HepG2 (cell line): ENCODE data around the gene NCOA7. TPM values are rescaled to one million over a fixed set of nuclear protein-coding genes. Genes with fewer than 3 reads are reported as not detected.

Source experiments
- ATAC-seq: fragments of 200-7000 bp; cut with Tn5 transposase; 3 replicates; pipeline ENCODE4 v1.9.1; 2020; ENCODE audit warnings: mild to moderate bottlenecking, moderate library complexity
- BruUV-seq: library from RNA; stranded (reverse); fragments of 400-500 nt; replicated peaks from 2 replicates; lab custom pipeline; 2021; lab: Mats Ljungman, UMichigan
- CTCF ChIA-PET: fragments of 300-600 bp; formaldehyde crosslinking; extraction: SDS; loops from one replicate; lab custom pipeline; 2021; ENCODE audit warnings: low total read pairs, inconsistent platforms, low intra/inter-chr PET ratio; lab: Yijun Ruan, JAX
- POLR2A ChIA-PET: fragments of 350-600 bp; sonication (Branson Sonifier 250); formaldehyde crosslinking; loops from one replicate; lab custom pipeline; 2020; ENCODE audit warnings: antibody characterized with exemption, inconsistent platforms; lab: Yijun Ruan, JAX
- DNase-seq: peaks from one replicate; pipeline ENCODE4 v3.0.0-alpha.2; 2015; ENCODE audit warnings: low spot score
- FAIRE-seq: peaks from 3 replicates; lab custom pipeline; 2011; peaks lifted over from hg19 to GRCh38; lab: Jason Lieb, UNC
- H2AFZ ChIP-seq: one replicate; pipeline ENCODE4 v1.6.1; 2011; ENCODE audit warnings: low read length, inconsistent platforms
- H3K27ac ChIP-seq: fragments of 300-600 bp; 3 replicates; pipeline ENCODE4 v1.8.0; 2011; ENCODE audit warnings: mixed run types, mild to moderate bottlenecking, mixed read lengths, low read length, inconsistent platforms; ENCODE audit not compliant: insufficient read depth; ENCODE audit errors: extremely low read length
- H3K27me3 ChIP-seq, 2 experiments: fragments of 200-600 bp in 1 of 2; 2 replicates in 1 of 2; 3 replicates in 1 of 2; pipeline versions ENCODE4 v1.6.0 to v1.8.0; 2011; ENCODE audit warnings: low read length in 2 of 2, mild to moderate bottlenecking in 2 of 2, moderate library complexity in 2 of 2, inconsistent platforms in 1 of 2; ENCODE audit not compliant: insufficient read depth in 2 of 2, control insufficient read depth in 1 of 2
- H3K36me3 ChIP-seq, 2 experiments: fragments of 200-600 bp in 1 of 2; replicated peaks in 1 of 2; 2 replicates in 1 of 2; 3 replicates in 1 of 2; pipeline versions ENCODE4 v1.5.1 to v1.8.0; 2011; ENCODE audit warnings: low read length in 2 of 2, inconsistent platforms in 1 of 2; ENCODE audit not compliant: insufficient read depth in 2 of 2, control insufficient read depth in 1 of 2
- H3K4me1 ChIP-seq: 2 replicates; pipeline ENCODE4 v1.5.1; 2012; ENCODE audit warnings: low read length, inconsistent platforms; ENCODE audit not compliant: insufficient read depth
- H3K4me2 ChIP-seq: 2 replicates; pipeline ENCODE4 v1.6.0; 2011; ENCODE audit warnings: low read depth, low read length, inconsistent platforms
- H3K4me3 ChIP-seq, 3 experiments: fragments of 200-600 bp in 1 of 3; sonication (generic), shearing (Covaris generic) in 1 of 3; replicated peaks in 1 of 3; 2 replicates each; pipeline ENCODE4 v1.5.1; 2011 to 2016; ENCODE audit warnings: low read length in 3 of 3, inconsistent platforms in 2 of 3, low read depth in 2 of 3, mild to moderate bottlenecking in 2 of 3, control low read depth in 1 of 3, mixed read lengths in 1 of 3; ENCODE audit not compliant: insufficient read depth in 1 of 3
- H3K79me2 ChIP-seq: one replicate; pipeline ENCODE4 v1.6.1; 2011; ENCODE audit warnings: low read length, inconsistent platforms; ENCODE audit not compliant: insufficient read depth
- H3K9ac ChIP-seq: 2 replicates; pipeline ENCODE4 v1.6.0; 2011; ENCODE audit warnings: mild to moderate bottlenecking, low read depth, low read length, inconsistent platforms; ENCODE audit not compliant: insufficient read depth
- H3K9me3 ChIP-seq: 2 replicates; pipeline ENCODE4 v1.5.1; 2012; ENCODE audit warnings: mild to moderate bottlenecking, low read length
- H4K20me1 ChIP-seq: 2 replicates; pipeline ENCODE4 v1.6.0; 2011; ENCODE audit warnings: inconsistent platforms, mild to moderate bottlenecking, low read length, moderate library complexity; ENCODE audit not compliant: insufficient read depth
- FOXO1 ChIP-seq: sonication (generic); formaldehyde crosslinking; IDR thresholded peaks from 2 replicates; pipeline ENCODE4 v1.4.0; 2020; ENCODE audit warnings: missing genetic modification reagents
- HNRNPH1 ChIP-seq: fragments of 200-400 bp; formaldehyde crosslinking; optimal IDR thresholded peaks from 2 replicates; pipeline ENCODE3; 2017; ENCODE audit warnings: mild to moderate bottlenecking, low read depth, low read length
- MAFK ChIP-seq, 2 experiments: IDR thresholded peaks in 1 of 2; conservative IDR thresholded peaks in 1 of 2; 2 replicates each; pipeline ENCODE4 v1.6.1; 2011; ENCODE audit warnings: improper control_type of control experiment in 2 of 2, low read length in 2 of 2
- PITX1 ChIP-seq: sonication (generic); formaldehyde crosslinking; IDR thresholded peaks from 2 replicates; pipeline ENCODE4 v1.5.1; 2020; ENCODE audit warnings: mild to moderate bottlenecking, missing genetic modification reagents
- PRMT3 ChIP-seq: sonication (generic); formaldehyde crosslinking; IDR thresholded peaks from 2 replicates; pipeline ENCODE4 v1.8.1; 2022; ENCODE audit warnings: low read depth, mild to moderate bottlenecking, moderate library complexity, missing genetic modification reagents, borderline replicate concordance
- SIN3A ChIP-seq: IDR thresholded peaks from 2 replicates; pipeline ENCODE4 v1.6.1; 2011; ENCODE audit warnings: low read depth, mild to moderate bottlenecking, control low read depth, low read length, borderline replicate concordance
- THYN1 ChIP-seq: sonication (generic); formaldehyde crosslinking; IDR thresholded peaks from 2 replicates; pipeline ENCODE4 v1.8.1; 2023; ENCODE audit warnings: low read depth, mild to moderate bottlenecking, moderate library complexity, missing genetic modification reagents, borderline replicate concordance
- ZMYM2 ChIP-seq: sonication (generic); formaldehyde crosslinking; IDR thresholded peaks from 2 replicates; pipeline ENCODE4 v1.8.0; 2022; ENCODE audit warnings: mild to moderate bottlenecking, missing genetic modification reagents
- ZNF143 ChIP-seq: sonication (generic); formaldehyde crosslinking; IDR thresholded peaks from 2 replicates; pipeline ENCODE4 v1.4.0; 2020; ENCODE audit warnings: missing genetic modification reagents
- ZSCAN30 ChIP-seq: sonication (generic); formaldehyde crosslinking; IDR thresholded peaks from 2 replicates; pipeline ENCODE4 v1.5.0; 2020; ENCODE audit warnings: mild to moderate bottlenecking, missing genetic modification reagents
- WGBS: methylation state at CpG from one replicate; pipeline ENCODE4 v1.1.6; 2017; ENCODE audit warnings: low lambda C conversion rate; 5-methylcytosine and 5-hydroxymethylcytosine counted together
- in situ Hi-C: cut with HindIII; loops from 2 replicates; pipeline ENCODE4 v1.10.0; 2017; ENCODE audit warnings: low pct_unique_long_range_greater_than_20kb; ENCODE audit not compliant: extremely low pct_ligation_motif_present
- intact Hi-C: fragments of 100-400 bp; cut with micrococcal nuclease; formaldehyde crosslinking; loops from one replicate; pipeline ENCODE4 v1.10.0; 2022; ENCODE audit not compliant: unreplicated experiment
- polyA plus RNA-seq, 8 experiments: library from polyadenylated mRNA; depleted of rRNA in 3 of 8; stranded (reverse) in 7 of 8; unstranded in 1 of 8; fragments of >200 nt; fragmentation: Illumina TruSeq in 4 of 8; extraction: Trizol in 4 of 8; gene quantifications; 2 replicates each; pipeline versions ENCODE4 v1.2.1 to v1.2.3, GENCODE V29; 2011 to 2016; ENCODE audit warnings: low read depth in 4 of 8, missing spikeins in 1 of 8, mixed read lengths in 1 of 8; ENCODE audit not compliant: insufficient read depth in 1 of 8
- total RNA-seq, 5 experiments: library from RNA; depleted of rRNA; stranded (reverse); fragments of >200 nt; fragmentation: Illumina TruSeq; extraction: Trizol; gene quantifications; 2 replicates each; pipeline ENCODE4 v1.2.3, GENCODE V29; 2016; ENCODE audit warnings: low read depth in 1 of 5
- TF ChIP-seq, protein P1 (sequence below): sonication (generic); formaldehyde crosslinking; IDR thresholded peaks from 2 replicates; pipeline ENCODE4 v1.5.0; 2020; ENCODE audit warnings: mild to moderate bottlenecking, missing genetic modification reagents
- TF ChIP-seq, protein P2 (sequence below): sonication (generic); formaldehyde crosslinking; conservative IDR thresholded peaks from 2 replicates; pipeline ENCODE4 v1.4.0; 2020; ENCODE audit warnings: missing genetic modification reagents

NCOA7 gene
- total and polyA plus RNA-seq, 2 of the 13 experiments (the other 11 are each of a cell fraction or from before 2014, with no cell fraction given): 13.6 to 20.8 TPM

DNA sequence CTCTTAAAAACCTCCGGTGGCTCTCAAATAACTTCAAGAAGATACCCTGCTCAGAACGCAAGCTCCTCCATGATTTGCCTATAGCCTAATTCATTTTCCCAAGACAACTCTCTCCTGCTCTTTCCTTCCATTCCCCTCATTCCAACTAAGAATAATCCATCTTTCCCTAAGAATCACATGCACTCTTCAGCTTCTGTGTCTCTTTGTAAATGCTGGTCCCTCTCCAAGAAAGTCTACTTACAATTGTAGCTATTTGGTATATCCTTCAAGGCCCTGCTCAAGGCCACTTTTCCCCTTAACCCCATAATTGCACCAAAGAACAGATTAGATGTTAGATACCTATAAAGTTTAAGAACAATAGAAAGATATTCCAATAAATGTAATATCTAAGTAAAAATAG is 48.7 kb upstream of the NCOA7 start:
- intact Hi-C loops: no loop called here
- POLR2A ChIA-PET: no interaction called here
- no peak for FAIRE-seq

More for the DNA sequence above, 48.7 kb upstream of the NCOA7 start:
- no peaks in the 10 kb centered on the region for H3K36me3 ChIP-seq
- H4K20me1 ChIP-seq: no peaks in the 10 kb centered on the region
- no peak overlapping the region for H3K4me2 ChIP-seq
- H2AFZ ChIP-seq: no peak overlapping the region
- H3K4me1 ChIP-seq: peaks cover 22% of the 10 kb centered on the region
- CTCF ChIA-PET: no interaction called here
- no peaks in the 10 kb centered on the region for H3K79me2 ChIP-seq
- H3K27ac ChIP-seq: no peak overlapping the region
- no peak overlapping the region for H3K9ac ChIP-seq
- no peaks in the 10 kb centered on the region for H3K9me3 ChIP-seq
- DNase-seq: no peak
- WGBS: 80% methylated on average over 2 of the region's 2 CpGs
- no peak for TF ChIP-seq ZSCAN30 (CRISPR knock-in tag)
- TF ChIP-seq THYN1: no peak
- TF ChIP-seq ZNF143 (CRISPR knock-in tag): no peak
- no peak for TF ChIP-seq PITX1 (CRISPR knock-in tag)
- TF ChIP-seq MAFK (conservative IDR thresholded peaks at IDR 0.05 in 1 of 2, IDR thresholded peaks at IDR 0.05 in 1 of 2; ENCODE audit: low read length in 2 of 2): no peak
- TF ChIP-seq SIN3A: no peak
- no peak for TF ChIP-seq HNRNPH1
- TF ChIP-seq PRMT3: no peak
- TF ChIP-seq, protein P1, sequence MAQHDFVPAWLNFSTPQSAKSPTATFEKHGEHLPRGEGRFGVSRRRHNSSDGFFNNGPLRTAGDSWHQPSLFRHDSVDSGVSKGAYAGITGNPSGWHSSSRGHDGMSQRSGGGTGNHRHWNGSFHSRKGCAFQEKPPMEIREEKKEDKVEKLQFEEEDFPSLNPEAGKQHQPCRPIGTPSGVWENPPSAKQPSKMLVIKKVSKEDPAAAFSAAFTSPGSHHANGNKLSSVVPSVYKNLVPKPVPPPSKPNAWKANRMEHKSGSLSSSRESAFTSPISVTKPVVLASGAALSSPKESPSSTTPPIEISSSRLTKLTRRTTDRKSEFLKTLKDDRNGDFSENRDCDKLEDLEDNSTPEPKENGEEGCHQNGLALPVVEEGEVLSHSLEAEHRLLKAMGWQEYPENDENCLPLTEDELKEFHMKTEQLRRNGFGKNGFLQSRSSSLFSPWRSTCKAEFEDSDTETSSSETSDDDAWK (CRISPR knock-in tag): no peak
- TF ChIP-seq, protein P2, sequence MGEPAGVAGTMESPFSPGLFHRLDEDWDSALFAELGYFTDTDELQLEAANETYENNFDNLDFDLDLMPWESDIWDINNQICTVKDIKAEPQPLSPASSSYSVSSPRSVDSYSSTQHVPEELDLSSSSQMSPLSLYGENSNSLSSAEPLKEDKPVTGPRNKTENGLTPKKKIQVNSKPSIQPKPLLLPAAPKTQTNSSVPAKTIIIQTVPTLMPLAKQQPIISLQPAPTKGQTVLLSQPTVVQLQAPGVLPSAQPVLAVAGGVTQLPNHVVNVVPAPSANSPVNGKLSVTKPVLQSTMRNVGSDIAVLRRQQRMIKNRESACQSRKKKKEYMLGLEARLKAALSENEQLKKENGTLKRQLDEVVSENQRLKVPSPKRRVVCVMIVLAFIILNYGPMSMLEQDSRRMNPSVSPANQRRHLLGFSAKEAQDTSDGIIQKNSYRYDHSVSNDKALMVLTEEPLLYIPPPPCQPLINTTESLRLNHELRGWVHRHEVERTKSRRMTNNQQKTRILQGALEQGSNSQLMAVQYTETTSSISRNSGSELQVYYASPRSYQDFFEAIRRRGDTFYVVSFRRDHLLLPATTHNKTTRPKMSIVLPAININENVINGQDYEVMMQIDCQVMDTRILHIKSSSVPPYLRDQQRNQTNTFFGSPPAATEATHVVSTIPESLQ (CRISPR knock-in tag): no peak
- TF ChIP-seq ZMYM2 (CRISPR knock-in tag): no peak
- TF ChIP-seq FOXO1 (CRISPR knock-in tag): no peak
- TF ChIP-seq, all 625 proteins: peak for 0
- in situ Hi-C loops: loop anchor here (10.0 kb wide), 1 partner anchor 227 kb away; no protein-coding TSS in a partner anchor
- no peak for ATAC-seq
- Histone ChIP-seq H3K4me3 (no peak overlapping the region), H3K27me3 (peaks cover 3 to 20% of the 10 kb centered on the region in 2 experiments; a peak in 4 of 5 replicates)
- no TSS peak for BruUV-seq
